CD4-positive, alpha-beta memory T cell (primary cell): ENCODE results near the gene GPX2. TPM values are rescaled to one million over a fixed set of nuclear protein-coding genes. Genes with fewer than 3 reads are reported as not detected.
A peak's percentile ranks its signal among the peaks of the same experiment; 100 is the strongest.

Source experiments
- CTCF ChIA-PET: fragments of 350-600 bp; sonication (Branson Sonifier 250); formaldehyde crosslinking; loops from one replicate; lab custom pipeline; 2021; ENCODE audit warnings: inconsistent platforms; ENCODE audit not compliant: partially characterized antibody; lab: Charles Lee
- POLR2A ChIA-PET: fragments of 350-600 bp; sonication (Branson Sonifier 250); formaldehyde crosslinking; loops from one replicate; lab custom pipeline; 2021; ENCODE audit not compliant: partially characterized antibody; lab: Charles Lee
- DNase-seq, 5 donors: peaks; one replicate each; pipeline versions ENCODE4 v3.0.0 to v3.0.0-alpha.2; 2020 to 2022; ENCODE audit warnings: mixed read lengths in 1 of 5
- H3K27ac ChIP-seq: one replicate; pipeline ENCODE4 v1.7.0; 2013; ENCODE audit warnings: low read depth, low read length
- H3K27me3 ChIP-seq: 2 replicates; pipeline ENCODE4 v1.7.0; 2013; ENCODE audit warnings: mild to moderate bottlenecking, low read length, moderate library complexity; ENCODE audit not compliant: insufficient read depth
- H3K36me3 ChIP-seq: 2 replicates; pipeline ENCODE4 v1.7.0; 2013; ENCODE audit warnings: mild to moderate bottlenecking, low read length, moderate library complexity; ENCODE audit not compliant: insufficient read depth
- H3K4me1 ChIP-seq: 2 replicates; pipeline ENCODE4 v1.7.0; 2013; ENCODE audit warnings: mild to moderate bottlenecking, low read length, moderate library complexity; ENCODE audit not compliant: insufficient read depth
- H3K4me3 ChIP-seq, 2 donors: one replicate each; pipeline ENCODE4 v1.7.0; 2013; ENCODE audit warnings: low read length in 2 of 2, mild to moderate bottlenecking in 1 of 2
- H3K9me3 ChIP-seq, 2 donors: one replicate each; pipeline ENCODE4 v1.7.0; 2013; ENCODE audit warnings: low read length in 2 of 2, control low read depth in 1 of 2; ENCODE audit not compliant: control insufficient read depth in 1 of 2
- H3K27ac Mint-ChIP-seq, 7 donors: one replicate each; pipeline ENCODE4 v1.8.0; 2020 to 2021; ENCODE audit warnings: mixed read lengths in 7 of 7, mild to moderate bottlenecking in 6 of 7, inconsistent platforms in 3 of 7, moderate library complexity in 3 of 7
- H3K27me3 Mint-ChIP-seq, 2 donors: one replicate each; pipeline ENCODE4 v1.8.0; 2020 to 2021; ENCODE audit warnings: mixed read lengths in 2 of 2
- H3K36me3 Mint-ChIP-seq, 2 donors: one replicate each; pipeline ENCODE4 v1.8.0; 2020 to 2021; ENCODE audit warnings: mixed read lengths in 2 of 2, inconsistent platforms in 1 of 2, mild to moderate bottlenecking in 1 of 2
- H3K4me1 Mint-ChIP-seq, 4 donors: one replicate each; pipeline ENCODE4 v1.8.0; 2020 to 2021; ENCODE audit warnings: mixed read lengths in 4 of 4, mild to moderate bottlenecking in 1 of 4
- H3K4me3 Mint-ChIP-seq, 8 donors: one replicate each; pipeline ENCODE4 v1.8.0; 2020 to 2021; ENCODE audit warnings: mixed read lengths in 8 of 8, mild to moderate bottlenecking in 7 of 8, moderate library complexity in 6 of 8, inconsistent platforms in 3 of 8
- H3K9me3 Mint-ChIP-seq, 8 donors: one replicate each; pipeline ENCODE4 v1.8.0; 2020 to 2021; ENCODE audit warnings: mixed read lengths in 8 of 8, mild to moderate bottlenecking in 5 of 8, inconsistent platforms in 3 of 8, moderate library complexity in 1 of 8
- intact Hi-C: fragments of 100-400 bp; cut with micrococcal nuclease; formaldehyde crosslinking; loops from one replicate; pipeline ENCODE4 v1.15.1; 2023
- polyA plus RNA-seq, 2 donors: library from polyadenylated mRNA; unstranded; fragments of 300-500 nt; fragmentation: Illumina TruSeq; gene quantifications; one replicate each; pipeline ENCODE4 v1.2.3, GENCODE V29; 2021
- total RNA-seq, 2 experiments: library from RNA; stranded (reverse); gene quantifications; one replicate each; pipeline ENCODE4 v1.2.3, GENCODE V29; 2021

The GPX2 gene
- not detected for total RNA-seq
- not detected for polyA plus RNA-seq

DNA sequence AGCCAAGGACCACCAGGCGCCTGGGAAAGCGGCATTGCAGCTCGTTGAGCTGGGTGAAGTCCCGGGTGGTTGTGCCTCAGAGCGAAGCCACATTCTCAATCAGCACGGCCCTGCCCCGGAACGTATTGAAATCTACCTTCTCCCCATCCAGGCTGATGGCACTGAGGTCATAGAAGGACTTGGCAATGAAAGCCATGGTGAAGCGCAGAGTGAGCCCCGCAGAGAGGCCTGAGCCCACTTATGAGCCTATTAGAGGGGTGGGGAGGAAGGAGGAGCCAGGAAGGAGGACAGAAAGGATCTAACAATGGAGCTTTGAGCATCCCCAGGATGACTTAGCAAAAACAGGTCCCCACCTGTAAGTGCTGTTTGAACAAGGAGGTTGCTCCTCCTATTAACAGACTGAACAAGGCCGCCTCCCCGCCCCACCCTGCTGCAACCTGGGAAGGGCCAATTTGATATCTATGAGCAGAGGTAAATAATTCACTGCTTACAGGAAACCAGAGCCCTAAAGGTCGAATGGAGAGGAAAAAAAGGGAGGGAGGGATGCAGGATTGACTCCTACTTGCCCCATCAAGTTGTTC, at the start of gene GPX2:
GPX2 (minus strand) TSS at position 215 of the 581 bp plus-strand sequence; CDS start at position 196, 19 bp downstream.
- H3K27me3 Mint-ChIP-seq = no peaks in the 10 kb centered on the region
- Histone ChIP-seq H3K4me1 (no peaks in the 10 kb centered on the region), H3K9me3 (no peaks in the 10 kb centered on the region), H3K36me3 (peaks cover 17% of the 10 kb centered on the region), H3K27ac (no peak within 1 kb of the TSS), H3K4me3 (no peak within 1 kb of the TSS), H3K27me3 (no peaks in the 10 kb centered on the region)
- peak within 1 kb of the TSS; percentile 2 to 89 (median 62) for H3K27ac Mint-ChIP-seq
- ChIA-PET CTCF (interaction anchor here (1.4 to 1.5 kb wide), 2 partner anchors 9 to 11 kb away, joined by 3 read pairs; no protein-coding TSS in a partner anchor), POLR2A (interaction anchor here (1.6 kb wide), 1 partner anchor 28 kb away, joined by 8 read pairs; the partner anchor contains the start of gene CHURC1)
- peaks cover 41 to 74% of the 10 kb centered on the region in 2 donors for H3K36me3 Mint-ChIP-seq
- peaks cover 33 to 73% (median 52%) of the 10 kb centered on the region in 4 donors for H3K4me1 Mint-ChIP-seq
- intact Hi-C loops = no loop called here
- no peak for DNase-seq
- no peaks in the 10 kb centered on the region for H3K9me3 Mint-ChIP-seq
- H3K4me3 Mint-ChIP-seq = peak within 1 kb of the TSS in 1 of 8 donors; percentile 42

- H3K4me3 ChIP-seq = no peak overlapping the region
- H3K9me3 ChIP-seq = no peaks in the 10 kb centered on the region
- peak overlapping the region in 3 of 8 donors; percentile 61 to 83 (median 62) for H3K4me3 Mint-ChIP-seq
- H3K36me3 Mint-ChIP-seq = peaks cover 4 to 6% of the 10 kb centered on the region in 2 donors
- H3K27ac ChIP-seq = no peak overlapping the region
- peak overlapping the region in 1 of 7 donors; percentile 82 for H3K27ac Mint-ChIP-seq
- DNase-seq = no peak
- H3K27me3 ChIP-seq = no peaks in the 10 kb centered on the region
- peaks cover 0 to 6% (median 0%) of the 10 kb centered on the region in 8 donors for H3K9me3 Mint-ChIP-seq
- peaks cover 45% of the 10 kb centered on the region for H3K4me1 ChIP-seq
- ChIA-PET POLR2A (interaction anchor here (0.7 to 1.1 kb wide), 6 partner anchors 9 to 422 kb away, joined by 3 to 5 read pairs (median 3); partner anchors contain the start of gene SPTB), CTCF (interaction anchor here (0.6 to 5.6 kb wide), 6 partner anchors 9 to 835 kb away, joined by 3 to 41 read pairs (median 4); no protein-coding TSS in a partner anchor)
- H3K27me3 Mint-ChIP-seq = peaks cover 0 to 1% of the 10 kb centered on the region in 2 donors
- H3K4me1 Mint-ChIP-seq = peaks cover 25 to 59% (median 37%) of the 10 kb centered on the region in 4 donors
- intact Hi-C loops = no loop called here
- H3K36me3 ChIP-seq = no peaks in the 10 kb centered on the region
These were observed 48.4 kb upstream of the GPX2 start for GRCh38 chr14:64990939-64991338.

GRCh38 chr14:64990296-64990695, 47.8 kb upstream of the GPX2 start:
- peaks cover 26 to 61% (median 38%) of the 10 kb centered on the region in 4 donors for H3K4me1 Mint-ChIP-seq
- DNase-seq = peak in 4 of 5 donors; percentile 18 to 37 (median 32)
- peaks cover 0 to 3% of the 10 kb centered on the region in 2 donors for H3K27me3 Mint-ChIP-seq
- intact Hi-C loops = no loop called here
- peak overlapping the region; percentile 36 to 90 (median 80) for H3K27ac Mint-ChIP-seq
- peaks cover 0 to 6% (median 0%) of the 10 kb centered on the region in 8 donors for H3K9me3 Mint-ChIP-seq
- peak overlapping the region; percentile 59 to 83 (median 68) for H3K4me3 Mint-ChIP-seq
- Histone ChIP-seq H3K4me3 (peak overlapping the region; percentile 6 to 31), H3K27ac (peak overlapping the region; percentile 21), H3K36me3 (no peaks in the 10 kb centered on the region), H3K9me3 (no peaks in the 10 kb centered on the region), H3K4me1 (peaks cover 45% of the 10 kb centered on the region), H3K27me3 (no peaks in the 10 kb centered on the region)
- ChIA-PET POLR2A (interaction anchor here (0.7 to 1.2 kb wide), 7 partner anchors 10 to 423 kb away, joined by 3 to 5 read pairs (median 3); partner anchors contain the start of gene SPTB), CTCF (interaction anchor here (0.6 to 5.6 kb wide), 6 partner anchors 8 to 836 kb away, joined by 3 to 41 read pairs (median 4); no protein-coding TSS in a partner anchor)
- peaks cover 4 to 6% of the 10 kb centered on the region in 2 donors for H3K36me3 Mint-ChIP-seq

GRCh38 chr14:64987438-64987767, 44.9 kb upstream of the GPX2 start:
- no peaks in the 10 kb centered on the region for H3K27me3 ChIP-seq
- CTCF ChIA-PET = interaction anchor here (0.7 to 6.0 kb wide), 8 partner anchors 13 to 973 kb away, joined by 3 to 41 read pairs (median 4); no protein-coding TSS in a partner anchor
- H3K9me3 ChIP-seq = no peaks in the 10 kb centered on the region
- H3K27ac Mint-ChIP-seq = peak overlapping the region; percentile 89 to 100 (median 98)
- H3K4me1 ChIP-seq = peaks cover 48% of the 10 kb centered on the region
- peaks cover 2 to 6% of the 10 kb centered on the region in 2 donors for H3K27me3 Mint-ChIP-seq
- H3K4me1 Mint-ChIP-seq = peaks cover 31 to 71% (median 45%) of the 10 kb centered on the region in 4 donors
- peak overlapping the region; percentile 57 to 98 for H3K4me3 ChIP-seq
- POLR2A ChIA-PET = interaction anchor here (0.7 to 3.5 kb wide), 10 partner anchors 10 to 424 kb away, joined by 3 to 19 read pairs (median 6); partner anchors contain the start of gene CHURC1
- DNase-seq = no peak
- H3K4me3 Mint-ChIP-seq = peak overlapping the region; percentile 92 to 100 (median 98)
- H3K27ac ChIP-seq = peak overlapping the region; percentile 70
- H3K36me3 Mint-ChIP-seq = peaks cover 4 to 6% of the 10 kb centered on the region in 2 donors
- peaks cover 0 to 6% (median 0%) of the 10 kb centered on the region in 8 donors for H3K9me3 Mint-ChIP-seq
- H3K36me3 ChIP-seq = no peaks in the 10 kb centered on the region
- intact Hi-C loops = loop anchor here (2.0 to 10.0 kb wide), 7 partner anchors 59 to 1083 kb away; partner anchors contain the start of gene HSPA2

- Mint-ChIP-seq H3K27ac (peak within 1 kb of the TSS; percentile 89 to 100 (median 98)), H3K9me3 (peaks cover 0 to 6% (median 0%) of the 10 kb centered on the region in 8 donors), H3K36me3 (peaks cover 4 to 6% of the 10 kb centered on the region in 2 donors), H3K4me1 (peaks cover 29 to 66% (median 44%) of the 10 kb centered on the region in 4 donors), H3K27me3 (peaks cover 2 to 9% of the 10 kb centered on the region in 2 donors), H3K4me3 (peak within 1 kb of the TSS; percentile 92 to 100 (median 98))
- no peaks in the 10 kb centered on the region for H3K27me3 ChIP-seq
- ChIA-PET POLR2A (interaction anchor here (0.6 to 3.5 kb wide), 20 partner anchors 8 to 649 kb away, joined by 3 to 19 read pairs (median 4); partner anchors contain the start of genes CHURC1 and MAX), CTCF (interaction anchor here (0.7 to 6.0 kb wide), 20 partner anchors 8 to 1083 kb away, joined by 3 to 41 read pairs (median 3); partner anchors contain the start of gene CHURC1)
- intact Hi-C loops = loop anchor here (1.0 to 10.0 kb wide), 12 partner anchors 15 to 1084 kb away; partner anchors contain the start of genes CHURC1, FUT8, HSPA2 and MAX
- no peaks in the 10 kb centered on the region for H3K9me3 ChIP-seq
- peaks cover 48% of the 10 kb centered on the region for H3K4me1 ChIP-seq
- no peaks in the 10 kb centered on the region for H3K36me3 ChIP-seq
- peak within 1 kb of the TSS; percentile 70 for H3K27ac ChIP-seq
- H3K4me3 ChIP-seq = peak within 1 kb of the TSS; percentile 57 to 98
- peak; percentile 93 to 96 (median 96) for DNase-seq
These were observed 44.3 kb upstream of the GPX2 start, which contains the start of gene FNTB for GRCh38 chr14:64986648-64987437. TSS of gene FNTB (plus strand) at chr14:64986895. CDS start at chr14:64986954, 59 bp downstream.
